HepG2 (cell line): ENCODE results near the gene CPNE4. TPM values are rescaled to one million over a fixed set of nuclear protein-coding genes. Genes with fewer than 3 reads are reported as not detected.

Experiments used
- ATAC-seq: fragments of 200-7000 bp; cut with Tn5 transposase; 3 replicates; pipeline ENCODE4 v1.9.1; 2020; ENCODE audit warnings: mild to moderate bottlenecking, moderate library complexity
- BruUV-seq: library from RNA; stranded (reverse); fragments of 400-500 nt; replicated peaks from 2 replicates; lab custom pipeline; 2021; lab: Mats Ljungman, UMichigan
- CTCF ChIA-PET: fragments of 300-600 bp; formaldehyde crosslinking; extraction: SDS; loops from one replicate; lab custom pipeline; 2021; ENCODE audit warnings: low total read pairs, inconsistent platforms, low intra/inter-chr PET ratio; lab: Yijun Ruan, JAX
- POLR2A ChIA-PET: fragments of 350-600 bp; sonication (Branson Sonifier 250); formaldehyde crosslinking; loops from one replicate; lab custom pipeline; 2020; ENCODE audit warnings: antibody characterized with exemption, inconsistent platforms; lab: Yijun Ruan, JAX
- DNase-seq: peaks from one replicate; pipeline ENCODE4 v3.0.0-alpha.2; 2015; ENCODE audit warnings: low spot score
- FAIRE-seq: peaks from 3 replicates; lab custom pipeline; 2011; peaks lifted over from hg19 to GRCh38; lab: Jason Lieb, UNC
- H2AFZ ChIP-seq: one replicate; pipeline ENCODE4 v1.6.1; 2011; ENCODE audit warnings: low read length, inconsistent platforms
- H3K27ac ChIP-seq: fragments of 300-600 bp; 3 replicates; pipeline ENCODE4 v1.8.0; 2011; ENCODE audit warnings: mixed run types, mild to moderate bottlenecking, mixed read lengths, low read length, inconsistent platforms; ENCODE audit not compliant: insufficient read depth; ENCODE audit errors: extremely low read length
- H3K27me3 ChIP-seq, 2 experiments: fragments of 200-600 bp in 1 of 2; 2 replicates in 1 of 2; 3 replicates in 1 of 2; pipeline versions ENCODE4 v1.6.0 to v1.8.0; 2011; ENCODE audit warnings: low read length in 2 of 2, mild to moderate bottlenecking in 2 of 2, moderate library complexity in 2 of 2, inconsistent platforms in 1 of 2; ENCODE audit not compliant: insufficient read depth in 2 of 2, control insufficient read depth in 1 of 2
- H3K36me3 ChIP-seq, 2 experiments: fragments of 200-600 bp in 1 of 2; replicated peaks in 1 of 2; 2 replicates in 1 of 2; 3 replicates in 1 of 2; pipeline versions ENCODE4 v1.5.1 to v1.8.0; 2011; ENCODE audit warnings: low read length in 2 of 2, inconsistent platforms in 1 of 2; ENCODE audit not compliant: insufficient read depth in 2 of 2, control insufficient read depth in 1 of 2
- H3K4me1 ChIP-seq: 2 replicates; pipeline ENCODE4 v1.5.1; 2012; ENCODE audit warnings: low read length, inconsistent platforms; ENCODE audit not compliant: insufficient read depth
- H3K4me2 ChIP-seq: 2 replicates; pipeline ENCODE4 v1.6.0; 2011; ENCODE audit warnings: low read depth, low read length, inconsistent platforms
- H3K4me3 ChIP-seq, 3 experiments: fragments of 200-600 bp in 1 of 3; sonication (generic), shearing (Covaris generic) in 1 of 3; replicated peaks in 1 of 3; 2 replicates each; pipeline ENCODE4 v1.5.1; 2011 to 2016; ENCODE audit warnings: low read length in 3 of 3, inconsistent platforms in 2 of 3, low read depth in 2 of 3, mild to moderate bottlenecking in 2 of 3, control low read depth in 1 of 3, mixed read lengths in 1 of 3; ENCODE audit not compliant: insufficient read depth in 1 of 3
- H3K79me2 ChIP-seq: one replicate; pipeline ENCODE4 v1.6.1; 2011; ENCODE audit warnings: low read length, inconsistent platforms; ENCODE audit not compliant: insufficient read depth
- H3K9ac ChIP-seq: 2 replicates; pipeline ENCODE4 v1.6.0; 2011; ENCODE audit warnings: mild to moderate bottlenecking, low read depth, low read length, inconsistent platforms; ENCODE audit not compliant: insufficient read depth
- H3K9me3 ChIP-seq: 2 replicates; pipeline ENCODE4 v1.5.1; 2012; ENCODE audit warnings: mild to moderate bottlenecking, low read length
- H4K20me1 ChIP-seq: 2 replicates; pipeline ENCODE4 v1.6.0; 2011; ENCODE audit warnings: inconsistent platforms, mild to moderate bottlenecking, low read length, moderate library complexity; ENCODE audit not compliant: insufficient read depth
- LRRFIP1 ChIP-seq: sonication (generic); formaldehyde crosslinking; conservative IDR thresholded peaks from 2 replicates; pipeline ENCODE4 v1.4.0; 2020; ENCODE audit warnings: missing genetic modification reagents
- MATR3 ChIP-seq: sonication (generic); formaldehyde crosslinking; IDR thresholded peaks from 2 replicates; pipeline ENCODE4 v1.4.0; 2020; ENCODE audit warnings: missing genetic modification reagents
- MYC ChIP-seq: sonication (generic); formaldehyde crosslinking; IDR thresholded peaks from 2 replicates; pipeline ENCODE4 v1.9.0; 2021; ENCODE audit warnings: missing genetic modification reagents, borderline replicate concordance
- PRDM4 ChIP-seq: sonication (generic); formaldehyde crosslinking; IDR thresholded peaks from 2 replicates; pipeline ENCODE4 v1.9.0; 2021; ENCODE audit warnings: missing genetic modification reagents, borderline replicate concordance
- RFX3 ChIP-seq: IDR thresholded peaks from 2 replicates; pipeline ENCODE4 v1.6.1; 2016; ENCODE audit warnings: missing biosample characterization, missing genetic modification reagents
- SAFB2 ChIP-seq: sonication (generic); formaldehyde crosslinking; IDR thresholded peaks from 2 replicates; pipeline ENCODE4 v1.5.1; 2020; ENCODE audit warnings: missing genetic modification reagents, low read depth, mild to moderate bottlenecking, borderline replicate concordance
- SP2 ChIP-seq: sonication (generic); formaldehyde crosslinking; IDR thresholded peaks from 2 replicates; pipeline ENCODE4 v1.5.1; 2020; ENCODE audit warnings: mild to moderate bottlenecking, missing genetic modification reagents
- TBX2 ChIP-seq: sonication (generic); formaldehyde crosslinking; IDR thresholded peaks from 2 replicates; pipeline ENCODE4 v1.5.0; 2020; ENCODE audit warnings: missing genetic modification reagents, mild to moderate bottlenecking, borderline replicate concordance
- ZFYVE20 ChIP-seq: sonication (generic); formaldehyde crosslinking; IDR thresholded peaks from 2 replicates; pipeline ENCODE4 v1.8.0; 2023; ENCODE audit warnings: low read depth, mild to moderate bottlenecking, moderate library complexity, missing genetic modification reagents, borderline replicate concordance
- ZNF709 ChIP-seq: sonication (generic); formaldehyde crosslinking; IDR thresholded peaks from 2 replicates; pipeline ENCODE4 v1.5.0; 2020; ENCODE audit warnings: mild to moderate bottlenecking, missing genetic modification reagents
- ZNF776 ChIP-seq: sonication (generic); formaldehyde crosslinking; IDR thresholded peaks from 2 replicates; pipeline ENCODE4 v1.4.0; 2020; ENCODE audit warnings: mild to moderate bottlenecking, missing genetic modification reagents
- WGBS: methylation state at CpG from one replicate; pipeline ENCODE4 v1.1.6; 2017; ENCODE audit warnings: low lambda C conversion rate; 5-methylcytosine and 5-hydroxymethylcytosine counted together
- in situ Hi-C: cut with HindIII; loops from 2 replicates; pipeline ENCODE4 v1.10.0; 2017; ENCODE audit warnings: low pct_unique_long_range_greater_than_20kb; ENCODE audit not compliant: extremely low pct_ligation_motif_present
- intact Hi-C: fragments of 100-400 bp; cut with micrococcal nuclease; formaldehyde crosslinking; loops from one replicate; pipeline ENCODE4 v1.10.0; 2022; ENCODE audit not compliant: unreplicated experiment
- polyA plus RNA-seq, 8 experiments: library from polyadenylated mRNA; depleted of rRNA in 3 of 8; stranded (reverse) in 7 of 8; unstranded in 1 of 8; fragments of >200 nt; fragmentation: Illumina TruSeq in 4 of 8; extraction: Trizol in 4 of 8; gene quantifications; 2 replicates each; pipeline versions ENCODE4 v1.2.1 to v1.2.3, GENCODE V29; 2011 to 2016; ENCODE audit warnings: low read depth in 4 of 8, missing spikeins in 1 of 8, mixed read lengths in 1 of 8; ENCODE audit not compliant: insufficient read depth in 1 of 8
- total RNA-seq, 5 experiments: library from RNA; depleted of rRNA; stranded (reverse); fragments of >200 nt; fragmentation: Illumina TruSeq; extraction: Trizol; gene quantifications; 2 replicates each; pipeline ENCODE4 v1.2.3, GENCODE V29; 2016; ENCODE audit warnings: low read depth in 1 of 5

CPNE4 gene
- total and polyA plus RNA-seq, 2 of the 13 experiments (the other 11 are each of a cell fraction or from before 2014, with no cell fraction given) = not detected

GRCh38 chr3:131821191-131821762 is 213.5 kb downstream of the CPNE4 start:
- BruUV-seq = no TSS peak
- ChIA-PET CTCF (no interaction called here), POLR2A (no interaction called here)
- Histone ChIP-seq H3K4me1 (no peaks in the 10 kb centered on the region), H2AFZ (no peak overlapping the region), H3K9ac (no peak overlapping the region), H4K20me1 (no peaks in the 10 kb centered on the region), H3K27me3 (no peaks in the 10 kb centered on the region; a peak in 1 of 5 replicates), H3K27ac (no peak overlapping the region), H3K4me2 (no peak overlapping the region), H3K36me3 (no peaks in the 10 kb centered on the region), H3K9me3 (no peaks in the 10 kb centered on the region), H3K4me3 (no peak overlapping the region), H3K79me2 (no peaks in the 10 kb centered on the region)
- 13% methylated on average over 3 of the region's 3 CpGs for WGBS
- ATAC-seq = no peak
- in situ Hi-C loops = no loop called here
- DNase-seq = no peak
- intact Hi-C loops = no loop called here
- no peak for TF ChIP-seq SAFB2 (CRISPR knock-in tag)
- no peak for TF ChIP-seq ZNF709 (CRISPR knock-in tag)
- TF ChIP-seq LRRFIP1 (CRISPR knock-in tag) = no peak
- no peak for TF ChIP-seq ZFYVE20
- no peak for TF ChIP-seq SP2
- TF ChIP-seq TBX2 (CRISPR knock-in tag) = no peak
- TF ChIP-seq MYC (CRISPR knock-in tag) = no peak
- no peak for TF ChIP-seq RFX3 (CRISPR knock-in tag)
- TF ChIP-seq ZNF776 (CRISPR knock-in tag) = no peak
- TF ChIP-seq PRDM4 (CRISPR knock-in tag) = no peak
- no peak for TF ChIP-seq MATR3 (CRISPR knock-in tag)
- no peak for FAIRE-seq
